HG03439 (cell line): Measurements from ENCODE around the gene SLCO2A1.

Experiments
- ATAC-seq: cut with Tn5 transposase; IDR thresholded peaks from one replicate; pipeline ENCODE4 v1.9.1; 2021; ENCODE audit warnings: mild to moderate bottlenecking, moderate library complexity; ENCODE audit not compliant: unreplicated experiment

The SLCO2A1 gene

DNA sequence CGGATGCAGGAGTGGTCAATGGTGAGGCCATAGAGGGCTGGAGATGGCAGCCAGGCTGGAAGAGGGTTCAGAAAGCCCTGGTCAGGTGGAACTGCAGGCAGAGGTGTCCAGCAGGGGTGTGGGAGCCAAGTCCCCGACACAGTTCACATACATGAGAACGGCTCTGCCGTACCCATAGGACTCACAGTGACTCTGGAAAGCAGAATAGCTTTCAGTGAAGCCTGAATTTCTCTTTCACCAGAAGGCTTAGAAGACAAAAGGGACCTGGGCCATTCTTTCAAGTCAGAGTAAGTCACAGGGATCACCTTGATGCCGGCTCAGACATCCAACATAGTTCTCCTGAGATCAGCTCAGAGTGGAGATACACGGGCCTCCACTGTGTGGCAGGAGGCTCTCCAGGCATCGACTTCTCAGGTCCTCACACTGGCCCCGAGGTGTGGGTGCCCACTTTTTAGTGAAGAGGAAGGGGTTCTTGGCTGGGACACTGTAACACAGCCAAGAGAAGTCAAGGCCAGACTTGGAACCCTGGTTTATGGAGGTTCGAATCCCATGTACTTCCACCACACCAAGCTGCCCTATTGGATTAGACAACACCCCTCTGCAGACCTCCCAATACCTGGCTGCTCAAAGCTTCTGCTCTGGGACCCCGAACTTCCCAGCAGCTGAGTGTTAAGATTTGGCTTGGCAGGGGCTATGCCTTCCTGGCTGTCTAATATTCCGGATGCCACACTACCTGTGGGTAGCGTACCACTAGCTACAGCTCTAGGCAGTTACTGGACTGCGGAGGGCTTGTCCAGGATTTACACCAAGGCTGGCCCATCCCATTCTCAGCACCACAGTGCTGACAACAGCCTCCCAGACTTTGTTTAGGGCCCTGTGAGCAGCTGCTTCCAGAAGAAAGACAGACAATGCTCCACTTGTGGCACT is 93.6 kb downstream of the SLCO2A1 start:
- no peak for ATAC-seq

DNA sequence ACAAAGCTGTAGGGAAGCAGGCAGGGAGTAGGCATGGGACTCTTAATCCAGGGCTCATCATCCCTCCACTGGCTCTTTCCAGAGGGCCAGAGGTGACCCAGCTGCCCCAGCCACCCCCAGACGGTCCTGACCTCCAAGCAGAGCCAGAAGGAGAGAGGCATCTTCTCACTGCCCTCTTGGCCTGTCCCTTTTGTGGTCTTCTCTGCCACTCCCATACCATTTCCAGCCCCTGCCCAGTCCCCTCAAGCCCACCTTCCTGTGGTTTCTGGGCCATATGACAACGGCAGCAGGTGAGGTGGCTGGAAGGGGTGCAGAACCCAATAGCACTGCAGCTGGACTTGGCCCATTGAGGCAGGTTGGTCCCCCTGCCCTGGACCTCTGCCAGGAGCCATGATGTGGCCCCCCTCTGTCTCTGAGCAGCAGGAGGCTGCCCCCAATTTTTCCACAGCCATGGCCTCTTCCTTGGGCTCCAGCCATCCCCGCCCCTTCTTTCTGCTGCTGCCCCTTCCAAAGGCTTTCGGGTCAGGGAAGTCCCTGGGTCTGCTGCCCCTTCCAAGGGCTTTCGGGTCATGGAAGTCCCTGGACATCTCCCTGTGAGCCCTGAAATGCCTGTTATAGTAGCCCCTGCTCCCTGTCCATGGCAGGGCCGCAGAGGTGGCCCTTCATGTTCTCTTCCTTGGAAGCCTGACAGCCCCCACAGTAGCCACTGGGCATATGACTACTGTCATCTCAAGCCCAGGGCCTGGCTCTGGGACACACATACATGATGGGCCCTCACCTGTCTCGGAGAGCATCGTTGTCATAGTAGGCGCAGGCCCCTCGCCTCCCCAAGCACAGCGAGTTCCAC is 94.5 kb downstream of the SLCO2A1 start:
- ATAC-seq: no peak

DNA sequence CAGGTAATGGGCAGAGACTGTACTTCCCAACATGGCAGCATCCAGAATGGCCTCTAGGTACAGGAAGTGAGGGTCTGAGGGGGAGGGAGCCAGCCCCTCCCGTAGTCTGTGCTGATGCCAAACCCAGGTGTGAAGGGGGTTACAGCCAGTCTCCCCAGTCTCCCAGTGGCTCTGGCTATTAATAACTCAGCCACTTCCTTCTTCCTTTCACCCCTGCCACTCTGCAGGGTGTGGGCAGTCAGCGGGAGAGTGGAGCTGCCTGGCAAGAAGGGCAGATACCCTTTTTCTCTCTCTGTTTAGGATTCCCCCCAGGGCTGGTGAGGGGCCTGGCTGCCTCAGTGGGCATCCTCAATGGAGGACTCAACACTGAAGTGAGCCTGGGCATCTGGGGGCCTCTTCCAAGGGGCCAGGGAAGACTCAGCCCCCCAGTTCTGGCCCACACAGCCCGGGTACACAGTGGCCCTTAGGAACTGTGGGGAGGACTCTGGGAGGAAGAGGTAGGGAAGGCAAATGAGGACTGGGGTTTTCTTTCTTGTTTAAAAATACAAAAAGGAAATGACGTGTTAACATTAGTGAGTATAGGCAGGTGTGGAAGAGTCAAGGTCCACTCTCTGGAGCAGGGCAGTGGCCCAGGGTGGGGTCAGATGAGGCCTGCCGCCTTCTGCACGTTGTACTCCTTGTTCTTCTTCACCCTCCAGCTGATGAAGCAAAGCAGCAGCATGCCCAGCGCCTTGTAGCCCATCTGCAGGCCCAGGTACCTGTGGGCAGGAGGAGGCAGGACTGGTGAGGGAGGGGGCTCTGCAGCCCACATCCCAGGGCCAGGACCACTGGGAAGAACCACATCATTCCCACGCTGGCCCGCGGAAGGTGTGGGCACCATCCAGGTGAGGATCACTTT is 95.4 kb downstream of the SLCO2A1 start:
- no peak for ATAC-seq

DNA sequence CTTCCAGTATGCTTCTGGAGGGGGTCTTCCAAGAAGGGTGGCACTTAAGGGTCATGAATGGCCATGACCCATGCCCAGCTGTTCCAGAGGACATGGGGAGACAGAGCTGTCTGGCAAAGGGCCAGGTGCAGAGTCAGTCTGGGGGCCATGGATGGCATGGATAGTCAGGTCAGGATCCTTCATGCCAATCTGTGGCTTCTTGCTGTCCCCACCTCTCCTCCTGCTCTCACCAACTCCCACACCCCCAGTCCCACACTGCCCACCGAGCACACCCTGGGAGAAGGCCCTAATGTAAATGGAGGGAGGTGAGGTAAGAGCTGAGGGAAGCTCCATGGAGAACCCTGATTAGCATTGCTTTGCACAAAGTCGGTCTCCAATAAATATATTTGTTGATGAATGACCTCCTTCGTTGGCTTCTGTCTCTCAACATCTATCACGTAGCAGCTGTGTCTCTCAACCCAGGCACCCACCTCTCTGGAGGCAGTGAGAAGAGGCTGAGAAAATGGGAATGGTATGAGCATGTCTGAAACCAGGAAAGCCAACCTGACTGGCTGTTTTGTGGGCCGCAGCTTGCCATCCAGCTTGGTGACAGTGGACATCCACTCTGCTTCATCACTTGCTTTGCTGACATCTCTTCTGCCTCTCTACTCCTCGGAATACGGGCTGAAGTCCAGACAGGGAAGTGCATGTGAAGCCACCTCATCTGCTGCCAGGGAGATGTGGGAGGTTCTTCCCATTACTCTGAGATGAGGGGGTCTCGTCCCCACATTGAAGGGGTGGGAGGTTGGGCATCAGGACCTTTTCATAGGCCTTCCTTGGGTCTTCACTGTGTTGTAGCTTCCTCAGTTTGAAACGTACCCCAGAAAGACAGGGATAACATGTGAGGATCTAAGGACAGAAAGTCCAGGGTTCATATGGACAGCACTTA is 96.4 kb downstream of the SLCO2A1 start:
- ATAC-seq: no peak

DNA sequence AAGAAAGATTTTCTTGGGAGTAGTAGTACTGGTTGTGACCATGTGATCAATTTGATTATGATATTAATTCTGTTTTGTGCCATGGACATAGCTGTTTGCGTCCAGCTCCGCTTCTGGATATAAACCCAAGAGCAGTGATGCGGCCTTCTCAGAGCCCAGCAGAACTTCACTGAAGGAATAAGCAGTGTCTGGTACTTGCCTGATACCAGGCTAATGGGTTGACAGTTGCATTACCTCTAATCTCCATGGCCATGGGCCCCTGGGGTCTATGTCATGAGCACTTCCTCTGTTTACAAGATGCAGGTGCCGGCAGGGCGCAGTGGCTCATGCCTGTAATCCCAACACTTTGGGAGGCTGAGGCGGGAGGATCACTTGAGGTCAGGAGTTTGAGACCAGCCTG is 97.7 kb downstream of the SLCO2A1 start:
- no peak for ATAC-seq

DNA sequence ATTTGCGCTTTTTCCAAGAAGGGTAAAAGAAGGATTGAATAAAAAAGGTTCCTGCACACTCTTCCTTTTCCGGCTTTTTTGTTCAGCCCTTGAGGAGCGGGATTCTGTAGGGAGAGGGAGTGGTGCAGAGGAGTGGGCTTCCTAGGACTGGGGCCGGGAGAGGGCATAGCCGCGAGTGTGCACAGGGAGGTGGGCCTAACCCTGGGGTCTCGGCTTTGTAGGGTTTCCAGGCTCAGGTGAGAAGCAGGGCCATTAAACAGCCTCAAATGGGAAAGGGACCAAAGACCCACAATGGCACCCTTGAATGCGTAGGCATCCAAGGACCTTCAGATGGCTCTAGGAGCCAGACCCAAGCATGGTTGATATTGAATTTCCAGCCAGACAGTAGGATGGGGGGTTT is 98.6 kb downstream of the SLCO2A1 start:
- ATAC-seq: no peak

DNA sequence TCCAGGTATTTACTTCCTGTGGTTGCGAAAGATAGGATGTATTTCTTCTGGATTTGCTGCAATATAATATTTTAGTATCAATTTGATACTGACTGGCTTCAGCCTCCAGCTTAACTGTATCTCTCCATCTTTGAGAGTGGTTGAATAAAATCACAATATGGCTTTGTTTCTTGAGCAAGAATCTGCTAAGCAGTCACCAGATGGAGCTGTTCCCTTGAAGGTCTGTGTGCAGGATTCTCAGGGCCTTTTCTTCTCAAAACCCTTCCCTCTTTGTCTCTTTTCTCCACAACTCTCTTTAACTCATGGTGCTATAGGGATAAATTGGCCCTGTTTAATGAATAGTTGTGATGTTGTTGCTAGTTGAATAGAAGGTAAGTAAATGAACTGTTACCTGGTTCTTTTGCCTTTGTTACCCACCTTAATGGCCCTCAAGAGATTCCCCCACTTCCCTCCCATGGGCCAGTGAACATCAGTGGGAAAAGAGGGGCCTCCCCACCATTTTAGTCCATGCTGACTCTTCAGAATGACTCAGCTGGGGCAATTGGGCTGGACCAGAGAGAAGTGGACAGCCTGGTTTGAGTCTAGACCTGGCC is 99.3 kb downstream of the SLCO2A1 start:
- no peak for ATAC-seq

DNA sequence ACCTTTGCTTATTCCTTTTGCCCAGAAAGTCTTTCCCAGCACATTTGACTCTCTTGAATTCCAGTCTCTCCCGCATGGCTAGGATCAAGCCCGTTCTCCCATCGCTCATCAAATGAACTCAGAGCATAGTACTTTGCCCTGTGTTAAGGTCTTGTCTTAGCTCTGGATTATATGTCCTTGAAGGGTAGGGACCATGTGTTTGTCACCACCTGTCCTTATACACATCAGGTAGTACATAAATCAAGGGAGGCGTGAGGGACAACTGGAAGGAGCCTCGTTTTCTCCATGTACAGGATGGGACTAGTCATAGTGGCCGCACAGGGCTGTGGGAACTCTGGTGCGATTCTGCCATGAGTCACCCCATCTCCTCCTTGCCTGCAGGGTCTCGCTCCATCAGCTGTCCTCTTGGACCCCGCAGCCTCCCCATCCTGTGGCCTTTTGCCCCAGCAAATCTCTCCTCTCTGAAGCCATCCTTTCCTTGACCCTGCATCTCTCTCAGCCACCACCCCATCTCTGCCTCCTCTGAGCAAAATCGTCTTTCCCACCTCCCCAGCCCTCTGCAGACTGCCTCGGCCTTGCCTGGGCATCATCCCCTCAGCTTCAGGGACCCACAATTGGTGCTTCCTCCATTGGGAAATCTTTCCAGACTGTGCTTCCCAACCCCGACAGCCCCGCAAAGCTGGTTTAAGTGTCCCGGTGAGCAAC is 100.7 kb downstream of the SLCO2A1 start:
- no peak for ATAC-seq

DNA sequence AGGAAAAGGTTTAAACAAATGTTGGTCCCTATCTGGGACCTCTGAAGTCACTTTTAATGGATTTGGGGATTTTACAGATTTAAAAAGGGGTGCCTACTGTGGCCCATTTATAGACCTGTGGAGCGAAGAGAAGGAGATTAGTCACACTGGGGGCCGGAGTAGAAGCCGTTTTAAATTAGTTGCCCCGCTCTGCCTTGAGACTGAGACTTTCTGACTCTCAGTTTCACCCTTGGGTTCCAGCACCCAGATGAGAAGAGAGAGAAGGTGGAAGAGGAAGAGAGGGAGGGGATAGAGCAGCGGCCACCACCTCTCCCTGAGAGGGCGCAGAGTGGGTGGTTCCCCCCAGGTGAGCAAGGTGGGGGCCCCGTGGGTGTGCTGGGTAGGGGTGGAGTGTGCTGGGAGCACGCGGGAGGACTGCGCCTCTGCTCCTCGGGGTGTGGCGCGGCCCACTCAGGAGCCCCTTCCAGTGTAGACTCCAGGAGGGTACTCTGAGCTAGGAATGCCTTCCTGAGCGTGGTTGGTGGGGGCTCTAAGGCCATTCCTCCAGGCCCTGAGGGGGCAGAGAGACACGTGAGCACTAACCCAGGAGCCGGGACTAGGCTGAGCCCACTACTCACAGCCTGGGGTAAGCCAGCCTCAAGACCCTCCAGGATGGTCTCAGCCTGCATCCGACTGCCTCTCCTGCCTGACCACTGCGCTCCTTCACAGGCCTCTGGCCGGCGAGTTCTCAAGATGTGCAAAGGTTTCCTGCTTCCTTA is 101.4 kb downstream of the SLCO2A1 start:
- no peak for ATAC-seq

DNA sequence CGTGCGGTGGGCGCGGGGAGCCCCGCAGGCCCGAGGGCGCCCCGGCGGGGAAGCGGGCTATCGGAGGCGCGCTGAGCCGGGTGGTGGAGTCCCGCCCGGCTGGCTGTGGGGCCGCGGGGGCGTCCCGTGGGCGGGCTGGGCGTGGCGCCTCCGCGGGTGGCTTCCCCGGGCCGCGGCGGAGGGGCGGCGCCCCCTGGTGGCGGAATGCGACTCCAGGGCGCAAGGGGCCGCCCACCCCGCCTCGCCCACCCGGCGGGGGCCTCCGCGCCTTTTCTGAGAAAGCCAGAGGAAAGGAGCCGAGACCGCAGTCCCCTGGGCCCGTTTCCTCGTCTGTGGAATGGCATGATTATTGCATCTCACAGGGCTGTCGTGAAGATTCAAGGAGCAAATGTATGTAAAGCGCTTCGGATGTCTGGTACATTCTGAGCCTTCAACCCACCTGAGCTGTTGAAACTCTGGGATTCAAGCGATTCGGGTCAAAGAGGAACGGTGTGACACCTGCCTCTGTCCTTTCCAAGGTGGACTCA is 102.1 kb downstream of the SLCO2A1 start:
- peak; percentile 61 for ATAC-seq

DNA sequence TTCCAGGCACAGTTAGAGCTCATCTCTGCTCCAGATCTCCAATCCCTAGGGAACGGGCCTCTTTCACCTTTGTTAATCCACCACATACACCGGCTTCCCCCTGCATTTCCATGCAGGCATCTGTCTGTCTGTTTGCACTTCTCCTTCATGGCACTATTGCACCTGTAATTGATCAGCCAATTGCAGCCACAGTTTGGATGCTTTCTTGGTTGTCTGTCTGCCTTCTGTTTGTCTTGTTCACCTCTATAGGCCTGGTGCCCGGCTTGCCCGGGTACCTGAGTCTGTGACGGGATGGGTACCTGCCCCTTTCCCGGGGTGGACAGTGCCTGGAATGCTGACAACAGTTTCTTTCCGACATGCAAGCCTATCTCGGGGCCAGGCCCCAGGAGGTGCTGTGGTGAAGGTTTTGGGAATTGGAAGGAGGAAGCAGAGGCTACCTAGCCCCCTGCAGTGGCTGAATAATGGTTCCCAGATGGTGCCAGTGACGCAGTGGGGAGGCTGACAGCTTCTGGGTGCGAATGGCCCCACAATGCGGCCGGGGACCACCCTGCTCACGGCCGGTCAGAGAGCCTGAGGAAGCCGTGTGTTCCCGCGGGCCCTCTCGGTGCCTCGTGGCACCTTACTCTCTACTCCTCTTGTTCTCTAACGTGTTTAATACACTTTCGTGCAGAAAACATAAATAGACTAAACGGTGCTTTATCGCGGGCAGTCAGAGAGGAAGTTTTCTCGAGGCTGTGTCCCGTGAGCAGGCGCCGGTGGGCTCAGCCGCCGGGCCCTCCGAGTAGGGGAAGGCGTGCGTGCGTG is 102.8 kb downstream of the SLCO2A1 start:
- no peak for ATAC-seq

DNA sequence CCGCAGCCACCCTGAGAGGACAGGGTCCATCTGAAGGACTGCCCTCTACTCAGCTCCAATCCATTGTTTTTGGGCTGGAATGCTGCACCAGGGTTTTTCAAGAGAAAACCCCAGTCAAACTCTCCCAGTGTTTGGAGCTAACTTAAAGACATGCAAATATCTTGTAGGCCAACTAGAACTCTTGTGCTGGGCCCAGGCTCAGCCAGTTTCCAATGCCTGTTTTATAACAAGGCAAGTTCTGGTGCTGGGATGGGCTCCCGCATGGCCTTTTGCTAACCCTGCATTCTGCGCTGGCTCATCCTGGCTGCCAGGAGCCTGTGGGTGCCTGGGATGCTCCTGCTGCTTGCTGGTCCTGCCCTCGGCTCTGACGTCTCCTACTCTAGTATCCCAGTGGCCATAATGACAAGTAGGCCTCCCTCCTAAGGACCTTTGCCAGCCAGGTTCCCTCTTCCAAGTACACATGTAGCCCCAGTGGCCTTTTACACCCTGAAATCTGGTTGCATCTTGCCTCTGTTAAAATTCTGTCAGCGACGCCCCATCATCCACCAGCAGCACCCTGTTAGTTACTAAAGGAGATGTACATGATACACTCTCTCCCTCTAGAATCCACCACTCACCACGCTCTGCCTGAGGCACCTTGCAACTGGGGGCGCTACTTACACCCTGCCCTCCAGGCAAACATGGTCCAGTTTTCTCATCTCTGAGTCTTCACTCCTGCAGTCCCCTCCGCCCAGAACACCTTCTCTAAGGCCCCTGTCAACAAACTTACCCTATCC is 103.6 kb downstream of the SLCO2A1 start:
- no peak for ATAC-seq

DNA sequence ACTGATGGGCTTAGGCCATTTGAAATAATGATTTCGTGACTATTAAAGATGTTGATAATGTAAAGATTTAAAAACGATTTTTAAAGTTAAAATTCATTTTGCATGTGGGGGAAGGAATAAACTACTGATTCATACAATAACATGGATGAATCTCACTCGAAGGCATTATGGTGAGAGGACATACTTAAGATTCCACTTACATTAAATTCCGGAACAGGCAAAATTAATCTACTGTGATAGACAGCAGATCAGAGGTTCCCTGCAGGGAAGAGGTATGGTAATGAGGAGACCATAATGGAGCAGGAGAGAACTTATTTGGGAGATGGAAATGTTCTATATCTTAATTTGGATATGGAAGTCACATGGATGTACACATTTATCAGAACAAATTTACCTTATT is 105.7 kb downstream of the SLCO2A1 start:
- ATAC-seq: no peak

DNA sequence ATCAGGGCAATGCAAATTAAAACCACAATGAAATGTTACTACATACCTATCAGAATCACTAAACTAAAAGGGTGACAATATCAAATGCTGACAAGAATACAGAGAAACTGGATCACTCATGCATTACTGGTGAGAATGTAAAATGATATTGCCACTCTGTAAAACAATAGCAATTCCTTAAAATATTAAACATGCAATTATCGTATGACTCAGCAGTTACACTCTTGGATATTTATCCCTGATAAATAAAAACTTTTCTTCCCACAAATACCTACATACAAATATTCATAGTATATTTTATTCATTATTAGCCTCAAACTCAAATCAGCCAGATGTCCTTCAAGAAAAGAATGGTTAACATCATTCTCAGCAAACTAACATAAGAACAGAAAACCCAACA is 108.1 kb downstream of the SLCO2A1 start:
- ATAC-seq: no peak

DNA sequence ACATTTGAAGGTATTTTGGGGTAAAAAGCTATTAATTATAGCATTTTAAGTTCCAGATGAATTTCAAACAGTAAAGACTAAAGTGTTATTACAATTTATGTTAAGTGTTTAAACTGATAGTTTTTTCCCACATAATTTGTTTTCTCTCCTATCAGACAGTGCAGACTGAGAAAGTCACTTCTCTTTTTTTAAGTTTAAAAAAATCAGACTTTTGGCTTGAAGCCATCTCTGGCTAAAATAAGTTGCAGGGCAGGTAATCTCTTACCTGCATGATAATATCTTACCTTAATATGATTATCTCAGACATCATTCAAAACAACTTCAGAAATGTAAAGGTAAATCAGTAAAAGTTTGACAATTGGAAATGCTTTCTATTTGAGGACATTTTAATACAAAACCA is 112.6 kb downstream of the SLCO2A1 start:
- no peak for ATAC-seq
